GM23338 (cell line): Measurements from ENCODE around the gene BBLN. TPM values are rescaled to one million over a fixed set of nuclear protein-coding genes. Genes with fewer than 3 reads are reported as not detected.

Experiments used
- ATAC-seq: fragments of 200-7000 bp; cut with Tn5 transposase; 3 replicates; pipeline ENCODE4 v1.9.1; 2020
- DNase-seq: peaks from one replicate; pipeline ENCODE4 v3.0.0-alpha.2; 2015; ENCODE audit warnings: low spot score
- H2AFZ ChIP-seq: fragments of 200-600 bp; sonication (generic); 2 replicates; pipeline ENCODE4 v1.8.0; 2016; ENCODE audit warnings: antibody characterized with exemption, mild to moderate bottlenecking, moderate library complexity
- H3F3A ChIP-seq: fragments of 200-600 bp; sonication (generic); replicated peaks from 2 replicates; pipeline ENCODE4 v1.8.0; 2017; ENCODE audit warnings: antibody characterized with exemption, mixed run types, low read depth
- H3K27ac ChIP-seq: fragments of 200-600 bp; sonication (generic); 2 replicates; pipeline ENCODE4 v1.6.1; 2016; ENCODE audit warnings: low read depth
- H3K27me3 ChIP-seq: fragments of 200-600 bp; sonication (generic); 2 replicates; pipeline ENCODE4 v1.8.0; 2016; ENCODE audit warnings: mild to moderate bottlenecking, mixed run types, moderate library complexity; ENCODE audit not compliant: insufficient read depth
- H3K36me3 ChIP-seq: fragments of 200-600 bp; sonication (generic); 2 replicates; pipeline ENCODE4 v1.8.0; 2016; ENCODE audit warnings: mild to moderate bottlenecking; ENCODE audit not compliant: insufficient read depth
- H3K4me1 ChIP-seq: fragments of 200-600 bp; sonication (generic); 2 replicates; pipeline ENCODE4 v1.8.0; 2016; ENCODE audit warnings: mild to moderate bottlenecking, moderate library complexity; ENCODE audit not compliant: insufficient read depth
- H3K4me2 ChIP-seq: fragments of 200-600 bp; sonication (generic); 2 replicates; pipeline ENCODE4 v1.7.1; 2017; ENCODE audit warnings: mixed run types
- H3K4me3 ChIP-seq: fragments of 200-600 bp; sonication (generic); 2 replicates; pipeline ENCODE4 v1.6.1; 2016; ENCODE audit warnings: mixed run types
- H3K79me2 ChIP-seq: fragments of 200-600 bp; sonication (generic); replicated peaks from 2 replicates; pipeline ENCODE4 v1.8.0; 2017; ENCODE audit warnings: mild to moderate bottlenecking; ENCODE audit not compliant: insufficient read depth
- H3K9me2 ChIP-seq: fragments of 200-600 bp; sonication (generic); 2 replicates; pipeline ENCODE4 v1.8.0; 2017; ENCODE audit not compliant: insufficient read depth
- H4K20me1 ChIP-seq: fragments of 200-600 bp; sonication (generic); replicated peaks from 2 replicates; pipeline ENCODE4 v1.8.0; 2017; ENCODE audit warnings: mild to moderate bottlenecking; ENCODE audit not compliant: insufficient read depth
- H3K27ac Mint-ChIP-seq: 2 replicates; pipeline ENCODE4 v1.8.0; 2020; ENCODE audit warnings: inconsistent platforms, mild to moderate bottlenecking, moderate library complexity, mixed read lengths
- H3K27me3 Mint-ChIP-seq: 3 replicates; pipeline ENCODE4 v1.8.0; 2022; ENCODE audit warnings: low read depth, mild to moderate bottlenecking, moderate library complexity, mixed read lengths, inconsistent platforms; ENCODE audit not compliant: insufficient read depth, poor library complexity
- H3K36me3 Mint-ChIP-seq: 3 replicates; pipeline ENCODE4 v1.8.0; 2021; ENCODE audit warnings: low read depth, mild to moderate bottlenecking, inconsistent platforms, moderate library complexity, mixed read lengths
- H3K4me1 Mint-ChIP-seq: 3 replicates; pipeline ENCODE4 v1.8.0; 2020; ENCODE audit warnings: mild to moderate bottlenecking, inconsistent platforms, mixed read lengths
- H3K4me3 Mint-ChIP-seq: 3 replicates; pipeline ENCODE4 v1.8.0; 2021; ENCODE audit warnings: moderate library complexity, mild to moderate bottlenecking, inconsistent platforms, mixed read lengths
- H3K9me3 Mint-ChIP-seq: 3 replicates; pipeline ENCODE4 v1.8.0; 2020; ENCODE audit warnings: moderate library complexity, mild to moderate bottlenecking, inconsistent platforms, mixed read lengths
- CREB1 ChIP-seq: fragments of 250-450 bp; sonication (Bioruptor Pico); IDR thresholded peaks from 2 replicates; pipeline ENCODE4 v1.5.0; 2020; ENCODE audit warnings: low read depth, mild to moderate bottlenecking, moderate library complexity
- EZH2 ChIP-seq: fragments of 200-600 bp; sonication (generic); IDR thresholded peaks from one replicate; pipeline ENCODE4 v1.8.0; 2017; ENCODE audit warnings: antibody characterized with exemption, mild to moderate bottlenecking, low read depth; ENCODE audit not compliant: unreplicated experiment
- EZH2phosphoT487 ChIP-seq: fragments of 200-600 bp; sonication (generic); IDR thresholded peaks from one replicate; pipeline ENCODE4 v1.8.1; 2018; ENCODE audit warnings: antibody characterized with exemption; ENCODE audit not compliant: unreplicated experiment
- JUNB ChIP-seq: IDR thresholded peaks from one replicate; pipeline ENCODE4 v1.6.1; 2016; ENCODE audit warnings: antibody characterized with exemption; ENCODE audit not compliant: unreplicated experiment
- NANOG ChIP-seq: IDR thresholded peaks from 2 replicates; pipeline ENCODE4 v1.6.1; 2016; ENCODE audit warnings: antibody characterized with exemption, borderline replicate concordance
- POLR2AphosphoS5 ChIP-seq: IDR thresholded peaks from 2 replicates; pipeline ENCODE4 v1.6.1; 2016; ENCODE audit warnings: antibody characterized with exemption, low read depth
- STAT1 ChIP-seq: IDR thresholded peaks from one replicate; pipeline ENCODE4 v1.6.1; 2016; ENCODE audit warnings: antibody characterized with exemption; ENCODE audit not compliant: unreplicated experiment
- ZNF114 ChIP-seq: fragments of 250-450 bp; sonication (Bioruptor Pico); IDR thresholded peaks from 2 replicates; pipeline ENCODE4 v1.5.0; 2020; ENCODE audit warnings: mild to moderate bottlenecking, moderate library complexity
- ZNF331 ChIP-seq: fragments of 250-450 bp; sonication (Bioruptor Pico); IDR thresholded peaks from 2 replicates; pipeline ENCODE4 v1.5.0; 2020; ENCODE audit warnings: low read depth, mild to moderate bottlenecking, moderate library complexity
- polyA plus RNA-seq: library from polyadenylated mRNA; unstranded; fragments of >200 nt; fragmentation: Nextera tagmentation; extraction: Ambion mirVana; gene quantifications from 2 replicates; pipeline ENCODE4 v1.2.1, GENCODE V29; 2016
- total RNA-seq: library from RNA; depleted of rRNA; stranded (reverse); fragments of >200 nt; shearing (Covaris generic); gene quantifications from 2 replicates; pipeline ENCODE4 v1.2.3, GENCODE V29; 2014
- TF ChIP-seq, protein P1 (sequence below): IDR thresholded peaks from 2 replicates; pipeline ENCODE4 v1.6.1; 2016; ENCODE audit warnings: antibody characterized with exemption
- TF ChIP-seq, protein P2 (sequence below), 2 experiments: fragments of 200-600 bp in 1 of 2; sonication (generic) in 1 of 2; conservative IDR thresholded peaks; 2 replicates each; pipeline versions ENCODE4 v1.5.1 to v1.6.1; 2016 to 2017; ENCODE audit warnings: antibody characterized with exemption in 2 of 2, low read depth in 2 of 2, mild to moderate bottlenecking in 2 of 2, moderate library complexity in 1 of 2
- TF ChIP-seq, protein P3 (sequence below): fragments of 250-450 bp; sonication (Bioruptor Pico); IDR thresholded peaks from 2 replicates; pipeline ENCODE4 v1.5.0; 2020; ENCODE audit warnings: mild to moderate bottlenecking, moderate library complexity
- TF ChIP-seq, protein P4 (sequence below): IDR thresholded peaks from one replicate; pipeline ENCODE4 v1.6.1; 2018; ENCODE audit warnings: antibody characterized with exemption; ENCODE audit not compliant: unreplicated experiment

The BBLN gene
- total and polyA plus RNA-seq, 2 experiments from 2014 or later, result 171 to 246 TPM

DNA sequence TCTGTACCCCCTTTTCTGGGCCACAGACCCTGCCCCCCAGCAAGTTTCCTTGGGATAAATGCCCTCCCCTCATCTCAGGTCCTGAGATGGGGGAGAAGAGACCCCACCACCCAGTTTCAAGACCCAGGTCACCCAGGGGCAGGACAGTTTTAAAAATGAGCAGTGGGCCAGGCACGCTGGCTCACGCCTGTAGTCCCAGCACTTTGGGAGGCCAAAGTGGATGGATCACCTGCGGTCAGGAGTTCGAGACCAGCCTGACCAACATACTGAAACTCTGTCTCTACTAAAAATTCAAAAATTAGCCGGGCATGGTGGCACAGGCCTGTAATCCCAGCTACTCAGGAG is 38.6 kb upstream of the BBLN start:
- no peak overlapping the region for H3K4me2 ChIP-seq
- no peak for ATAC-seq
- Mint-ChIP-seq H3K4me3 (no peak overlapping the region), H3K4me1 (peaks cover 22% of the 10 kb centered on the region), H3K9me3 (no peaks in the 10 kb centered on the region), H3K27me3 (peaks cover 25% of the 10 kb centered on the region), H3K27ac (no peak overlapping the region), H3K36me3 (peaks cover 43% of the 10 kb centered on the region)
- H3K79me2 ChIP-seq, result peaks cover 16% of the 10 kb centered on the region
- peaks cover 9% of the 10 kb centered on the region for H4K20me1 ChIP-seq
- H3K27ac ChIP-seq, result no peak overlapping the region
- H3K9me2 ChIP-seq, result no peaks in the 10 kb centered on the region
- peaks cover 9% of the 10 kb centered on the region; the same call in 1 of the 2 replicates for H3F3A ChIP-seq
- no peak for DNase-seq
- H3K36me3 ChIP-seq, result 0 out of 2 replicates have a peak, but pooled peaks cover 4% of the 10 kb centered on the region
- no peak overlapping the region for H3K4me3 ChIP-seq
- TF ChIP-seq, protein P1, sequence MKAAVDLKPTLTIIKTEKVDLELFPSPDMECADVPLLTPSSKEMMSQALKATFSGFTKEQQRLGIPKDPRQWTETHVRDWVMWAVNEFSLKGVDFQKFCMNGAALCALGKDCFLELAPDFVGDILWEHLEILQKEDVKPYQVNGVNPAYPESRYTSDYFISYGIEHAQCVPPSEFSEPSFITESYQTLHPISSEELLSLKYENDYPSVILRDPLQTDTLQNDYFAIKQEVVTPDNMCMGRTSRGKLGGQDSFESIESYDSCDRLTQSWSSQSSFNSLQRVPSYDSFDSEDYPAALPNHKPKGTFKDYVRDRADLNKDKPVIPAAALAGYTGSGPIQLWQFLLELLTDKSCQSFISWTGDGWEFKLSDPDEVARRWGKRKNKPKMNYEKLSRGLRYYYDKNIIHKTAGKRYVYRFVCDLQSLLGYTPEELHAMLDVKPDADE, result no peak
- TF ChIP-seq STAT1 (no peak), NANOG (no peak), CREB1 (CRISPR knock-in tag) (no peak), ZNF331 (CRISPR knock-in tag) (no peak), EZH2phosphoT487 (no peak), JUNB (no peak), POLR2AphosphoS5 (no peak), EZH2 (no peak), ZNF114 (CRISPR knock-in tag) (no peak)
- TF ChIP-seq, protein P2, sequence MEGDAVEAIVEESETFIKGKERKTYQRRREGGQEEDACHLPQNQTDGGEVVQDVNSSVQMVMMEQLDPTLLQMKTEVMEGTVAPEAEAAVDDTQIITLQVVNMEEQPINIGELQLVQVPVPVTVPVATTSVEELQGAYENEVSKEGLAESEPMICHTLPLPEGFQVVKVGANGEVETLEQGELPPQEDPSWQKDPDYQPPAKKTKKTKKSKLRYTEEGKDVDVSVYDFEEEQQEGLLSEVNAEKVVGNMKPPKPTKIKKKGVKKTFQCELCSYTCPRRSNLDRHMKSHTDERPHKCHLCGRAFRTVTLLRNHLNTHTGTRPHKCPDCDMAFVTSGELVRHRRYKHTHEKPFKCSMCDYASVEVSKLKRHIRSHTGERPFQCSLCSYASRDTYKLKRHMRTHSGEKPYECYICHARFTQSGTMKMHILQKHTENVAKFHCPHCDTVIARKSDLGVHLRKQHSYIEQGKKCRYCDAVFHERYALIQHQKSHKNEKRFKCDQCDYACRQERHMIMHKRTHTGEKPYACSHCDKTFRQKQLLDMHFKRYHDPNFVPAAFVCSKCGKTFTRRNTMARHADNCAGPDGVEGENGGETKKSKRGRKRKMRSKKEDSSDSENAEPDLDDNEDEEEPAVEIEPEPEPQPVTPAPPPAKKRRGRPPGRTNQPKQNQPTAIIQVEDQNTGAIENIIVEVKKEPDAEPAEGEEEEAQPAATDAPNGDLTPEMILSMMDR (conservative IDR thresholded peaks at IDR 0.05; ENCODE audit: low read depth in 2 of 2), result no peak
- TF ChIP-seq, protein P3, sequence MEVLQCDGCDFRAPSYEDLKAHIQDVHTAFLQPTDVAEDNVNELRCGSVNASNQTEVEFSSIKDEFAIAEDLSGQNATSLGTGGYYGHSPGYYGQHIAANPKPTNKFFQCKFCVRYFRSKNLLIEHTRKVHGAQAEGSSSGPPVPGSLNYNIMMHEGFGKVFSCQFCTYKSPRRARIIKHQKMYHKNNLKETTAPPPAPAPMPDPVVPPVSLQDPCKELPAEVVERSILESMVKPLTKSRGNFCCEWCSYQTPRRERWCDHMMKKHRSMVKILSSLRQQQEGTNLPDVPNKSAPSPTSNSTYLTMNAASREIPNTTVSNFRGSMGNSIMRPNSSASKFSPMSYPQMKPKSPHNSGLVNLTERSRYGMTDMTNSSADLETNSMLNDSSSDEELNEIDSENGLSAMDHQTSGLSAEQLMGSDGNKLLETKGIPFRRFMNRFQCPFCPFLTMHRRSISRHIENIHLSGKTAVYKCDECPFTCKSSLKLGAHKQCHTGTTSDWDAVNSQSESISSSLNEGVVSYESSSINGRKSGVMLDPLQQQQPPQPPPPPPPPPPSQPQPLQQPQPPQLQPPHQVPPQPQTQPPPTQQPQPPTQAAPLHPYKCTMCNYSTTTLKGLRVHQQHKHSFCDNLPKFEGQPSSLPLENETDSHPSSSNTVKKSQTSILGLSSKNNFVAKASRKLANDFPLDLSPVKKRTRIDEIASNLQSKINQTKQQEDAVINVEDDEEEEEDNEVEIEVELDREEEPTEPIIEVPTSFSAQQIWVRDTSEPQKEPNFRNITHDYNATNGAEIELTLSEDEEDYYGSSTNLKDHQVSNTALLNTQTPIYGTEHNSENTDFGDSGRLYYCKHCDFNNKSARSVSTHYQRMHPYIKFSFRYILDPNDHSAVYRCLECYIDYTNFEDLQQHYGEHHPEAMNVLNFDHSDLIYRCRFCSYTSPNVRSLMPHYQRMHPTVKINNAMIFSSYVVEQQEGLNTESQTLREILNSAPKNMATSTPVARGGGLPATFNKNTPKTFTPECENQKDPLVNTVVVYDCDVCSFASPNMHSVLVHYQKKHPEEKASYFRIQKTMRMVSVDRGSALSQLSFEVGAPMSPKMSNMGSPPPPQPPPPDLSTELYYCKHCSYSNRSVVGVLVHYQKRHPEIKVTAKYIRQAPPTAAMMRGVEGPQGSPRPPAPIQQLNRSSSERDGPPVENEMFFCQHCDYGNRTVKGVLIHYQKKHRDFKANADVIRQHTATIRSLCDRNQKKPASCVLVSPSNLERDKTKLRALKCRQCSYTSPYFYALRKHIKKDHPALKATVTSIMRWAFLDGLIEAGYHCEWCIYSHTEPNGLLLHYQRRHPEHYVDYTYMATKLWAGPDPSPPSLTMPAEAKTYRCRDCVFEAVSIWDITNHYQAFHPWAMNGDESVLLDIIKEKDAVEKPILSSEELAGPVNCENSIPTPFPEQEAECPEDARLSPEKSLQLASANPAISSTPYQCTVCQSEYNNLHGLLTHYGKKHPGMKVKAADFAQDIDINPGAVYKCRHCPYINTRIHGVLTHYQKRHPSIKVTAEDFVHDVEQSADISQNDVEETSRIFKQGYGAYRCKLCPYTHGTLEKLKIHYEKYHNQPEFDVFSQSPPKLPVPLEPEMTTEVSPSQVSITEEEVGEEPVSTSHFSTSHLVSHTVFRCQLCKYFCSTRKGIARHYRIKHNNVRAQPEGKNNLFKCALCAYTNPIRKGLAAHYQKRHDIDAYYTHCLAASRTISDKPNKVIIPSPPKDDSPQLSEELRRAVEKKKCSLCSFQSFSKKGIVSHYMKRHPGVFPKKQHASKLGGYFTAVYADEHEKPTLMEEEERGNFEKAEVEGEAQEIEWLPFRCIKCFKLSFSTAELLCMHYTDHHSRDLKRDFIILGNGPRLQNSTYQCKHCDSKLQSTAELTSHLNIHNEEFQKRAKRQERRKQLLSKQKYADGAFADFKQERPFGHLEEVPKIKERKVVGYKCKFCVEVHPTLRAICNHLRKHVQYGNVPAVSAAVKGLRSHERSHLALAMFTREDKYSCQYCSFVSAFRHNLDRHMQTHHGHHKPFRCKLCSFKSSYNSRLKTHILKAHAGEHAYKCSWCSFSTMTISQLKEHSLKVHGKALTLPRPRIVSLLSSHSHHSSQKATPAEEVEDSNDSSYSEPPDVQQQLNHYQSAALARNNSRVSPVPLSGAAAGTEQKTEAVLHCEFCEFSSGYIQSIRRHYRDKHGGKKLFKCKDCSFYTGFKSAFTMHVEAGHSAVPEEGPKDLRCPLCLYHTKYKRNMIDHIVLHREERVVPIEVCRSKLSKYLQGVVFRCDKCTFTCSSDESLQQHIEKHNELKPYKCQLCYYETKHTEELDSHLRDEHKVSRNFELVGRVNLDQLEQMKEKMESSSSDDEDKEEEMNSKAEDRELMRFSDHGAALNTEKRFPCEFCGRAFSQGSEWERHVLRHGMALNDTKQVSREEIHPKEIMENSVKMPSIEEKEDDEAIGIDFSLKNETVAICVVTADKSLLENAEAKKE (CRISPR knock-in tag), result no peak
- TF ChIP-seq, protein P4, sequence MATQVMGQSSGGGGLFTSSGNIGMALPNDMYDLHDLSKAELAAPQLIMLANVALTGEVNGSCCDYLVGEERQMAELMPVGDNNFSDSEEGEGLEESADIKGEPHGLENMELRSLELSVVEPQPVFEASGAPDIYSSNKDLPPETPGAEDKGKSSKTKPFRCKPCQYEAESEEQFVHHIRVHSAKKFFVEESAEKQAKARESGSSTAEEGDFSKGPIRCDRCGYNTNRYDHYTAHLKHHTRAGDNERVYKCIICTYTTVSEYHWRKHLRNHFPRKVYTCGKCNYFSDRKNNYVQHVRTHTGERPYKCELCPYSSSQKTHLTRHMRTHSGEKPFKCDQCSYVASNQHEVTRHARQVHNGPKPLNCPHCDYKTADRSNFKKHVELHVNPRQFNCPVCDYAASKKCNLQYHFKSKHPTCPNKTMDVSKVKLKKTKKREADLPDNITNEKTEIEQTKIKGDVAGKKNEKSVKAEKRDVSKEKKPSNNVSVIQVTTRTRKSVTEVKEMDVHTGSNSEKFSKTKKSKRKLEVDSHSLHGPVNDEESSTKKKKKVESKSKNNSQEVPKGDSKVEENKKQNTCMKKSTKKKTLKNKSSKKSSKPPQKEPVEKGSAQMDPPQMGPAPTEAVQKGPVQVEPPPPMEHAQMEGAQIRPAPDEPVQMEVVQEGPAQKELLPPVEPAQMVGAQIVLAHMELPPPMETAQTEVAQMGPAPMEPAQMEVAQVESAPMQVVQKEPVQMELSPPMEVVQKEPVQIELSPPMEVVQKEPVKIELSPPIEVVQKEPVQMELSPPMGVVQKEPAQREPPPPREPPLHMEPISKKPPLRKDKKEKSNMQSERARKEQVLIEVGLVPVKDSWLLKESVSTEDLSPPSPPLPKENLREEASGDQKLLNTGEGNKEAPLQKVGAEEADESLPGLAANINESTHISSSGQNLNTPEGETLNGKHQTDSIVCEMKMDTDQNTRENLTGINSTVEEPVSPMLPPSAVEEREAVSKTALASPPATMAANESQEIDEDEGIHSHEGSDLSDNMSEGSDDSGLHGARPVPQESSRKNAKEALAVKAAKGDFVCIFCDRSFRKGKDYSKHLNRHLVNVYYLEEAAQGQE, result no peak
- H3K4me1 ChIP-seq, result peaks cover 14% of the 10 kb centered on the region; the same call in 1 of the 2 replicates
- no peak overlapping the region for H2AFZ ChIP-seq
- H3K27me3 ChIP-seq, result no peaks in the 10 kb centered on the region
